GM18858 (cell line): ENCODE results near the gene ETNPPL.
A peak's percentile ranks its signal among the peaks of the same experiment; 100 is the strongest.
"Not testable (repeated sequence)": the region's sequence is repeated elsewhere in the genome, so short reads cannot be mapped to it uniquely, and the experiment has no call there.

Experiments used
- ATAC-seq: cut with Tn5 transposase; IDR thresholded peaks from one replicate; pipeline ENCODE4 v1.9.1; 2021; ENCODE audit not compliant: unreplicated experiment

The ETNPPL gene

DNA sequence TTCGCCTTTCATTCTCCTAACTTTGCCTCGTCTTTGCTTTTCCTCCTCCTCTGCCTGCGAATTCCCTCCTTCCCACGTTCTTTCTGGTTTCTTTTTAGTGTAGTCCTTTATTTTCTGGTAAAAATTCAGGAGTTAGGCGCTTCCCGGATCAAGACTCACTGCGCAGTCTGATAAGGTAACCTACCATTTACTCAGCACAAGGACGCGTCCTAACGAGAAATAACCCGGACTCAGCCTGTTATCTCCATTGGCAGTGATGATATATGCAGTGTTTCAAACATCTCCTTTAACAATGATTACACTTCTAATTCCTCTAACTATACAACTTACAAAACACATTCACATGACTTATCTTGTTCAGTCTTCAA lies 357 bp upstream of the ETNPPL start:
- ATAC-seq: no peak

DNA sequence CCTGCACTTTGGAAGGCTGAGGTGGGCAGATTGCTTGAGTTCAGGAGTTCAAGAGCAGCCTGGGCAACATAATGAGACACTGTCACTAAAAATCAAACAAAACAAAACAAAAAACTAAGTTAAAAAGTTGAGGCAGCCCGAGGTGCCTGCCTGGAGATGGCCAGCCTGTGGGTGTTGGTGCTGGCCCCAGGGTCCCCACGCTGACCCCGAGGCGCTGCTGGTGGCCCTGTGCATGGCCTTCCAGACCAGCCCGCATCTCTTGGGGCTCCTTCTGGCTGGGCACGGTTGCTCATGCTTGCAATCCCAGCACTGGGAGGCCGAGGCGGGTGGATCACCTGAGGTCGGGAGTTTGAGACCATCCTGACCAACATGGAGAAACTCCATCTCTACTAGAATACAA lies 4.4 kb downstream of the ETNPPL start:
- ATAC-seq: no peak

GRCh38 chr4:108754327-108754726 lies 8.5 kb downstream of the ETNPPL start:
- ATAC-seq: no peak

DNA sequence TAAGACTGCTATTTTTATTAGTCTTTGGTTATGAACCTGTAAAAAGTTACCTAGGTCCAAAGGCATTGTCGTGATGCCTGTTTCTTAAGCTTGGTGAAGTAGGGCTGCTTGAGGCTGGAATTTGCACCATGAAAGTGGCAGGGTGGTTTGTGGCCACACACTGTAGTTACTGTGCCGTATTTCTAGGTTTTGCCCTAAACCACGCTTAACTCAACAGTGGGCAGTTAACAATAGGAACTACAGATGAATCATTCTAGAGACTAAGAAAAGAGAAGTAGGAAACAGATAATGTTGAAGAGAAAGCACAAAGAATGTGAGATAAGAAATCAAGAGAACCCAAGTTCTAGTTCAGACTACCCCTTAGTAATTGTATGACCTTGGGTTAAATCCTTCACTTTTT lies 11.5 kb downstream of the ETNPPL start:
- peak; percentile 66 for ATAC-seq

DNA sequence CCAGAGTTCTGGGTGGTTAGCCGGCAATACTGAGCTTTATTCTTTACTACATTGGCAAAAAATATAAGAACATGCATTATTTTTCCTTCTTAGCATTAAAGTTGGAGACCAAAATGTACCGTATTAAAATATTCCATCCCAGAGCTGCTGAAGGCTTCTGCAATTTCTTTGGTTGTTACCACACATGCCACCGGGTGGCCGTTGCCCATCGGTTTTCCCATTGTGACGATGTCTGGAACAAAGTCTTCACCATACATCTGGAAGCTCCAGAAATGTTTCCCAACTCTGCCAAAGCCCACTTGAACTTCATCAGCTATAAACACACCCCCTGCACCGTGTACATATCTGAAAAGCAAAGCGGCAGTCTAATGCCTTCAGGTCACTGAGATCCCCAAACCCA lies 13.7 kb downstream of the ETNPPL start:
- ATAC-seq: no peak

DNA sequence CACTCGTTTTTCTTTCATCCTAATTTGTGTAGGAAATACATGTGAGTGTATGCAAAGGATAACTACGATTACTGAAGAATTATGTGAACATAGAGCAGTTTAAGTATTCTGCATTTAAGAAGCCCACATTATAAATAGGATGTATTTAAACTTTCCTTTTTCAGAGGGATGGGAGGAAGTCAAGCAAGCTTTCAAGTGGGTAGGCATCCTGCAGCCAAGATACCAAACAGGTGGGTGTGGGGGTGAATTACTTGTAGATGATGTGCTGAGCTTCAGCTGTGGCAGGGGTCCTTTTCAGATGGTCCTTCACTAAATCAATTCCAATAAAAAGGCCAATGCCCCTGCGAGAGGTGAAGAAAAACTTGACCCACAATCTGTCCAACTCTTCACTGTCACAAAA lies 16.3 kb downstream of the ETNPPL start:
- no peak for ATAC-seq

DNA sequence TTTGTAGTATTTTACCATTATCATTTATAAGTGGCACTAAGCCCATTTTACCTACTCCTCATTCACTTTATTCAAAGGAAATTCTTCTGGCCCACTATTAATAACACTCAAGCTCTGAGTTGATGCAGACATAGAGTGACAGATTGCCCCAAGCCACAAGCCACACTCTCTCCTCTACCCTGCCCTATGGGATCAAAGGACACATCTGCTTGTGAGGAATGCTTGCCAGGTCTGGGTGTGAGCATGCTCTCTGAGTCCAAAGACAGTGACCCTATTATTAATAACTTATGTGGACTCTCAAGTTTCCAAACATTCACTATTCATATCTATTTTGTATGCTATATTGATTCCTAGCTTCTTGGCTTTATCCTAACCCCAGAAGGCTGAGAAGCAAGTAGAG lies 18.5 kb downstream of the ETNPPL start:
- ATAC-seq: no peak

DNA sequence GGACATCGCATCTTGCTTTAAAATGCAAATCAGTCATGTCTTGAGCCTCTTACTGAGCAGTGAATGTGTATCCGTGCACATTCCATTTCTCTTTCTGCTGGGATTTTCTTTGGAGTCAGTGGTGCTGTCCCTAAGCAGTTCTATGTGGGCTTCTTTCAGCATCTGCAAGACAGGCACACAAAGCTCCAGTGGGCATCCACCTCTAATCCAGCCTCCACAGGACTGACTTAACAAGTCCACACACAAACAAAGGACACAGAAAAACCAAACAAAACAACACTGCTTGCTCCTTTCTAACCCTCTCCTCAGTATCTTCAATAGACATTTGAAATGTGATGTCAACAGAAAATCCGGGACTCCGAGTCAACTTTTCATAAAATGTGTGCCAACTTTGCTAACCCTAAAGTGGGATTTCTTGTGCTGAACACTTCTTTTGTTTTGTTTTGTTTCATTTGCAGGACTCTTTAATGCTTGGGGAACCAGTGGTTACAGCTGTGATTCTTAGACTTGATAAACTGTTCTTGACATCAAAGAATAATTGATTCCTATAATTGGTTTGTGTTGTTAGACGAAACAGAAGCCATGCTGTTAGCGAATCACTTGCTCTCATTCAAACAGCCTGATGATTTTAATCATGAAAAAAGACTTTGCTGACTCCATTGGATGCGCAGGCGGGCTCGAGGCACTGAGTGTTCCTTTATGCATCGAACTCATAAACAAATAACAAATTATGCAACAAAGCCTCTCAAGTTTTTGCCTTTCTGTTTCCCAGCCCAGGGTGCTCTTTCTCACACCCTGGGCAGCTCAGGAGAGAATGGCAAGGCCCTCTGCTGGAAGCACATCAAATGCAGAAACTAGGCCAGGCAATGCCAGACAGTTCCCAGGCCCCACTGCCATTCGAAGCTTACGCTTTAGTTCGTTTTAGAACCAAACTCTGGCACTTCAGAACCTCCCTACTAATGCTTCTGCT lies 20.1 kb downstream of the ETNPPL start:
- no peak for ATAC-seq

DNA sequence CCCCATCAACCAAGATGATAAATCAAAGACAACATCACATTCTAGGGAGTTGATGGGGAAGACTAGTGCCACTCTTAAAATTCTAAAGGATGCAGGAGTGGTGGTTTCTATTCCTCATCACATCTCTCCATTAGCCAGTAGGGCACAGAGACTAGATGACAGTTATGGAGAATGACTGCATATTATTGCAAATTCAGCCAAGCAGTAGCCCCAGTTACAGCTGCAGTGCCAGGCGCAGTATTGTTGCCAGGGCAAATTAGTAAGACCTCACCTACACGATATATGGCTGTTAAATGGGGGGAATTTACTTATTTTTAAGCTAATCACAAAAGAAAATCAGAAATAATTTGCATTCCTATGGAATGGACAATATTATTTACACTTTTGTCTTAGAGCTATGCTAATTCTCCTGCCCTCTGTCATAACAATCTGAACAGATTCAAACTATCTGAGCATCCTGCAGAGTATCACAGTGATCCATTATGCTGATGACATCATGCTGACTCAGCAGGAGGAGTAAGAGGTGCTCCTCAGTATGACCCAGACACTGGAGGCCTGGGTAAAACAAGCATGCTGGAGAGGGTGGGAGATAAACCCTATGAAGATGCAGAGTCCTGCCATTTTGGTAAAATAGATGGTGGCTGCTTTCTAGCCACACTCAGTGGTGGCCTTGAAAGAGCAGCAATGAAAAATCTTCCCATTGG lies 24.7 kb downstream of the ETNPPL start:
- no peak for ATAC-seq

DNA sequence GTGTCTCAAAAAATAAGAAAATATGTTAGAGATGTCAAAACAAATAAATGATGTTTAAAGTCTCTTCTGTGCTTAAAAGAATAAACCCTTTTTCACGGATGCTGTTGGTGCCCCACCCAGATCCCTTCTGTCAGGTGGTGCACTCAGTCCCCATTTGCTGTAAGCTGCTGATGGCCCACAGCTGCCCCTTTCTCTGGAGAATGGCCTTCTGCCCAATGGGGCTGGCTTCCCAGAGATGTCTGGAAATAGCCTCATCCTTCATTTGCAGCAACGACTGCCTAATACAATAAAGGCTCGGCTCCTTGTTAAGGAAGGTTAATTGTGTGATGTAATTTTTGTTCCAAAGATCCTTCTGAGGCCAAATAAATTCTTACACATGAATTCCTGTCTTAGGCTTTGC lies 31.8 kb downstream of the ETNPPL start:
- no peak for ATAC-seq

DNA sequence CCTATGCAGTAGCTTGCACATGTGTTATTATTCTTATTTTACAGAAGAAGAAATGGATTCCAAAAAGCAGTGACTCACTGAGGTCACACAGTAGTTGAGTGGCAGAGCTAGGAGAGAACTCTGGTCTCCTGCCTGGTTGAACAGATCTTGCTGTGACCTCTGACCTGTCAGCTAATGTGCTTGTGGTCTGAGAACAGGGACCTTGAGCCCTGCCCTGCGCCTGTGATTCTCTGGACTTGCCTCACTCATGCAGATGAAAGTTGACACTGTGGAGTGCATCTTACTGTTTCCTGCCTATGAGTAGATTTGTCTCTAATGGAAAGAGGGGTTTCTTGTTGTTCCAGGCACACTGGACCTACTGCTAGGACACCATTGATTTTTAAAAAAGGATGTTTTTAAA lies 32.3 kb downstream of the ETNPPL start:
- no peak for ATAC-seq

GRCh38 chr4:108729731-108730130 lies 33.1 kb downstream of the ETNPPL start:
- ATAC-seq: no peak

- no peak for ATAC-seq
Observed at GRCh38 chr4:108725457-108725856, 37.4 kb downstream of the ETNPPL start.

DNA sequence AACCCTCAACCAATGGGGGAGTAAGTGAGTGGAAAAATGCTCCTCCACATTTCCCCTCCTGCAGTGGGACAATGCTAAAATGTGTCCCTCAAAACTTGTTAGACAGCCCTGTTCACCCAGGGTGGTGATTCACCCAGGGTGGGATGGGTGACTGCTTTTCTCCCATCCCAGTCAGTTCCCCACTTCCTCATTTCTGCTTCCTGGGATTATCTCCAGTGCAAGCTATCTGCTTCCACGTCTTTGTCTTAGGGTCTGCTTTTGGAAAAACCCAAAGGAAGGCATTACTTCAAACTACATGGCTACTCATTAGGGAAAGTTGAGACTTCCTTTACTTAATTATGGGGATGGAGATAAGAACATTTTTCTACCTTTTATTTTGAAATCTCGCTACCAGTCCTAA lies 45.5 kb downstream of the ETNPPL start:
- ATAC-seq: no peak

DNA sequence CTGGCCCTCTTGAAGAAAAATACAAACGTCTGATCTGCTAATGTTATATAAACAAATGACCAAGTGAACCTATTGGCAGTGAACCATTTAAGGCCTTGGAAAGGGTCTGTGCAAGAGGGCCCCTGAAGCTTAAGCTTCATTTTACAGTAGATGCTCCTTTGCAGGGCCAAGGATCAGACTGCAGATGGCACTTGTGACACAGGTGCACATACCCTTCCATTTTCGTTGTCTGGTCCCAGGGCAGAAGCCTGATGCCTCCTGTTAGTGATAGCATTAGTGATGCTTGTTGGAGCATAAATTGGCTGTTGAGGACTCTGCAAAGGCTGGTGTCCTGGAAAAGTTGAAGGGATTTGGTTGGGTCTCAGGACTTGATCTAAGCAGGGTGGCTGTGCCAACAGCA lies 46.5 kb downstream of the ETNPPL start:
- ATAC-seq: no peak

GRCh38 chr4:108714880-108715279 lies 48.0 kb downstream of the ETNPPL start:
- ATAC-seq: no peak

DNA sequence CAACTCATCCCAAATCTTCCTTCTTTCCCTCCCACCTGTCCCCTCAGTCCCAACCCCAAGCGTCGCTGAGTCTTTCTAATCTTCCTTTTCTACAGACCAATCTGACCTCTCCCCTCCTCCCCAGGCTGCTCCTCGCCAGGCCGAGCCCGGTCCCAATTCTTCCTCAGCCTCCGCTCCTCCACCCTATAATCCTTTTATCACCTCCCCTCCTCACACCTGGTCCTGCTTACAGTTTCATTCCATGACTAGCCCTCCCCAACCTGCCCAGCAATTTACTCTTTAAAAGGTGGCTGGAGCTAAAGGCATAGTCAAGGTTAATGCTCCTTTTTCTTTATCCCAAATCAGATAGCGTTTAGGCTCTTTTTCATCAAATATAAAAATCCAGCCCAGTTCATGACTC lies 52.3 kb downstream of the ETNPPL start:
- not testable (repeated sequence) for ATAC-seq

- ATAC-seq: no peak
Observed at GRCh38 chr4:108709722-108710121, 53.1 kb downstream of the ETNPPL start.

- ATAC-seq: no peak
Observed at GRCh38 chr4:108709234-108709633, 53.6 kb downstream of the ETNPPL start.

- ATAC-seq: no peak
Observed at GRCh38 chr4:108706289-108706688, 56.6 kb downstream of the ETNPPL start.

- no peak for ATAC-seq
Observed at GRCh38 chr4:108703966-108704365, 58.9 kb downstream of the ETNPPL start.

- ATAC-seq: no peak
Observed at GRCh38 chr4:108703370-108703769, 59.5 kb downstream of the ETNPPL start.
